Amniotic epithelial cell (primary cell): Measurements from ENCODE around the gene ARHGEF7.

Experiments used
- DNase-seq: peaks from one replicate; pipeline ENCODE4 v3.0.0-alpha.2; 2010; ENCODE audit warnings: low read depth

The ARHGEF7 gene

DNA sequence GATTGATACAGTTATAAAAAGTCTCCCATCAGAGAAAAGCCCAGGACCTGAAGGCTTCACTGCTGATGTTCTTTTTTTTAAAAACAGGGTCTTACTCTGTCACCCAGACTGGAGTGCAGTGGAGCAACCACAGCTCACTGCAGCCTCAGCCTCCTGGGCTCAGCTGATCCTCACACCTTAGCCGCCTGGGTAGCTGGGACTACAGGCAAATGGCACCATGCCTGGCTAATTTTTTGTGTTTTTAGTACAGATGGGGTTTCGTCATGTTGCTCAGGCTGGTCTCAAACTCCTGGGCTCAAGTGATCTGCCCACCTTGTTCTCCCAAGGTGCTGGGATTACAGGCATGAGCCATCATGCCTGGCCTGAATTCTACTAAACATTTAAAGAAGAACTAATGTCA, 238.4 kb downstream of the ARHGEF7 start:
- no peak for DNase-seq

DNA sequence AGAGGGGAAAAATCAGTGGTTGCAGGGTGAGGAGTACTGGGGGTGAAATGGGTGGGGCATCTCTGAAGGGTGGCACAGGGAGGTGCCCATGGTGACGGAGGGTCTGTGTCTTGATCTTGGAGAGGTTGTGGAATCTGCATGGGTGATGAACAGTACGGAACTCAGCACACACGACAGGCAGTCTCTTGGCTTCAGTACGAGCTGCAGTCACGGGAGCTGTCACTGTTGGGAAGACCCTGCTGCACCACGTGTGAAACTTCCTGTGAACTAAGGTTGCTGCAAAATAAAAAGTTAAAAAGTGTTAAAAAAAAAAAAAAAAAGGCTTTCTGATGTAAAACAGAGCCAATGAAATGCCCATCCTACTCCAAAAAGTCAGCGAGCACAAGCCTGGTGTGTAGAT, 239.7 kb downstream of the ARHGEF7 start:
- no peak for DNase-seq
